HG02938 (cell line): ENCODE measurements around the gene VPS33B.

ENCODE experiments used
- ATAC-seq: cut with Tn5 transposase; IDR thresholded peaks from one replicate; pipeline ENCODE4 v1.9.1; 2021; ENCODE audit warnings: mild to moderate bottlenecking, moderate library complexity; ENCODE audit not compliant: unreplicated experiment

VPS33B gene

DNA sequence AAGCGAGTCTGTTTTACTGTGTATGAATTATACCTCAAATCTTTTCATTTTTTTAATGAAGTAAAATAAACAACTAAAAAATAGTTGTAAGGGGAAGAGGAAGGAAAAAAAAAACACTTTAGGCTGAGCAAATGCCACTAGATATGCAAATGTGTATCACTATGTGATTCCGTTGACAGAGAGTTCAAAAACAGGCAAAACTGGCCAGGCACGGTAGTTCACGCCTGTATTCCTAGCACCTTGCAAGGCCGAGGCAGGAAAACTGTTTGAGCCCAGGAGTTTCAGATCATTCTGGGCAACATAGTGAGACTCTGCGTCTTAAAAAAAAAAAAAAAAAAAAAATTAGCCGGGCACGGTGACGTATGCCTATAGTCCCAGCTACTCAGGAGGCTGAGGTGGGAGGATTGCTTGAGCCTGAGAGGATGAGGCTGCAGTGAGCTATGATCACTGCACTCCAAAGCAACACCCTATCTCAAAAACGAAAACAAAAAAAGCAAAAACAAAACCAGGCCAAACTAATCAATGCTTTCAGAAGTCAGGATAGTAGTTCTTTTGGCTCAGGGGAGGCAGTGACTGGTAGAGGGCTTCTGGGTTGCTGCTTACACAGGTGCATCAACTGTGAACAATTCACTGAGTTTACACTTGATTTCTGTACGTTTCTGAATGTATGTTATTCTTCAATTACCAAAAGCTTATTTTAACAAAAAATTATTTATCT lies 35.4 kb downstream of the VPS33B start:
- no peak for ATAC-seq

- peak; percentile 39 for ATAC-seq
Measured at GRCh38 chr15:90982135-90982534, 40.3 kb downstream of the VPS33B start.

- ATAC-seq, result peak; percentile 80
Measured at GRCh38 chr15:90981681-90982080, 40.7 kb downstream of the VPS33B start.

DNA sequence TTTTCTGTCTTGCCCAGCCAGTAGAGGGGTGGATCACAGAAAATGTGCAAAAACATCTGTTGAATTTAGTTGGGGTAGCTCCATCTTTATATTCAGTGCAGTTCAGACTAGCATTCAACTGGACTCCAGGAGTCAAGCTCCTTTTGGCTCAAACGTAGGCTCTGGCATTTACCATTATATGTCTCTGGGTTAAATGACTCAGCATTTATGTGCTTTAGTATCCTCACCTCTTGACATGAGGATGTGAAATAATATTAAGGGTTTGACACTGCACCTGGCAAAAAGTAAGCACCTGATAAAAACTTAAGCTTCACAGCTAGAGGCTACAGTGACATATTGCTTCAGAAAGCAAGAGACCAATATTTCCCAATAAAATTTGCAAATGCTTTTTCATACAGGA lies 42.8 kb downstream of the VPS33B start:
- ATAC-seq, result no peak

- no peak for ATAC-seq
Measured at GRCh38 chr15:90974216-90974615, 48.2 kb downstream of the VPS33B start.

GRCh38 chr15:90972133-90972532 lies 50.3 kb downstream of the VPS33B start:
- no peak for ATAC-seq

- ATAC-seq, result no peak
Measured at GRCh38 chr15:90970274-90970673, 52.1 kb downstream of the VPS33B start.

- ATAC-seq, result no peak
Measured at GRCh38 chr15:90968434-90968833, 54.0 kb downstream of the VPS33B start.

- no peak for ATAC-seq
Measured at GRCh38 chr15:90967206-90967605, 55.2 kb downstream of the VPS33B start.

DNA sequence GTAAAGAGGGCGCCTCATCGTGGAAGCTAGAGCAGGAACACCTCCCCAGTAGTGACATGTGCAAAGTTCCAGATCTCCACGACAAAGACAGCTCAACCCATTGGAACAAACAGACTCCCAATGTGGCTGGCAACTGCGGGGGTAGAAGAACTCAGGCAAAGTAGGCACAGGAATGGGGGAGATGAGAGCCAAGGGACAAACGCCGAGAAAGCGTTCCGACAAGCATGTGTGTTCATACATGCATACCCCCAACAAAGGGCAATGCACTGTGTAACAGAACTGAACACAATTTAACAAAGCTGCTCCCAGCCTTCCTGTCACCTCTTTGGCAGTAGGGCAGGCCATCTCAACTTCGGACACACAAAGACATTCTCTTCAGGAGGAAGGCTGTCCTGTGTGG lies 56.1 kb downstream of the VPS33B start:
- ATAC-seq, result no peak

DNA sequence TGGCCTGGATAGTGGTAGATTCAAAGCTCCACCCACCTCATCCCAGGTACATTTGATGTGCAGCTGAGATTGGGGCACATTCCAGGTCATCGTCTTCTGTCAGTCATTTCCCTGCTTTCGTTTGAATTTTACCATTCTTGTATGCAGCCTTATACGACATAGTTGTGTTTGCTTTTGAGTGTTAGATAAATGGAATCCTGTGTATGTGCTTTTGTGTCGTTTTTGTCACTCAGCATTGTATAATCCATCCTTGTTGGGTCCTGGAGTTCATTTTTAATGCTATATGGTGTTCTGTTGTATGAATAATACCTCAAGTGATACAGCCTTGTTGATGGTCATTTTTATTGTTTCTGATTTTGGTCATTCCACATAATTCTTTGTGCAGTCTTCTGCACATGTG lies 60.4 kb downstream of the VPS33B start:
- ATAC-seq, result no peak

GRCh38 chr15:90960298-90961091 lies 61.9 kb downstream of the VPS33B start:
- ATAC-seq, result no peak

- ATAC-seq, result no peak
Measured at GRCh38 chr15:90959894-90960293, 62.5 kb downstream of the VPS33B start.

DNA sequence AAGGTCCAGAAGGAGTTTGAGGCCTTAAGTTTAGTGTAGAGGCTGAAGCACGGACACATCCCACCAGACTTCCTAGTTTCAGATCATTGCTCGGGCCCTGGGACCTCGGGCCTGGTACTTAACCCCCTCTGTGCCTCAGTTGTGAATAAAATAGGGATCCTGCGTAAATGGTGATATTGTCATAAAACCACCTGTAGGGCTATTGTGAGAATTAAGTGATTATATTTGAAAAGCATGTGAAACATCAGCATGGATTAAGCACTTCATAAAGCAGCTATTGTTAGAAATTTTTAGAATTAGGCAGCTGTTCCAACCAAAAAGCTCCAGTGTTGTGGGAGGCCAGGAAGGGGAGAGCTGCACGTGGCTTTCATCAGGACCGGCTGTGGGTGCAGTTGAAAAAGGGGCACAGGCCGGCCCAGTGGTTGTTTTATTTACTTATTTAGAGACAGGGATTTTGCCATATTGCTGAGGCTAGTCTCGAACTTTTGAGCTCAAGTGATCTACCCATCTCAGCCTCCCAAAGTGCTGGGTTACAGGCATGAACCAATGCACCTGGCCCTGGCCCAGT lies 63.3 kb downstream of the VPS33B start:
- no peak for ATAC-seq

GRCh38 chr15:90957791-90958190 lies 64.6 kb downstream of the VPS33B start:
- ATAC-seq, result no peak

- ATAC-seq, result no peak
Measured at GRCh38 chr15:90957031-90957790, 65.2 kb downstream of the VPS33B start.

DNA sequence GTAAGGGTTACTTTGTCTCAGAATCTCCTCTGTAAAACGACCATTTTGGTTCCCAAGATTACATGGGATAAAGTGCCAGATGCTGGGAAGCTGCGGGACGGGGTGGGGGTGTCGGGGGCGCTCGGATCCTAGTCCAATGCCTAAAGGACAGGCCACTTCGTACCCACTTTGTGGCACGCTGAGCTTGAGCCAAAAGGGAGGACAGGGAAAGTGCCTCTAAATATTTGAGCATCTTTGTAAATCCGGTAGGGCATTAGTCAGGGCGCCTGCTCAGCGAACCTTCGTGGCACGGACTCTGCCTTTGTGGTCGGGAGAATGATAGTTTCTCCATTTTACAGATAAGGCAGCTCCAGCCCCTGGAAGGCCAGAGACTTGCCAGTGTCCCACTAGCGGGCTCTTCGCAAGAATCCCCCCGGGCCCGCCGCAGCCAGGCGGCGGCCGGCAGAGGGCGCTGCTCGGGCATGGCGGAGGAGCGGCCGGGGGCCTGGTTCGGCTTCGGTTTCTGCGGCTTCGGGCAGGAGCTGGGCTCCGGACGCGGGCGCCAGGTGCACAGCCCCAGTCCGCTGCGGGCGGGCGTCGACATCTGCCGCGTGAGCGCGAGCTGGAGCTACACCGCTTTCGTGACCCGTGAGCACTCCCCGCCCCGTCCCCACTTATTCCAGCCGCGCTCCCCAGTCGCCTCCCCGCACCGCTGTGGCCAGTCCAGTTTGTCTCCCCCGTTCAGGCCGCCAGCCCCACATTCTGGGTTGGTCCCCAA lies 65.9 kb downstream of the VPS33B start:
- ATAC-seq, result no peak

DNA sequence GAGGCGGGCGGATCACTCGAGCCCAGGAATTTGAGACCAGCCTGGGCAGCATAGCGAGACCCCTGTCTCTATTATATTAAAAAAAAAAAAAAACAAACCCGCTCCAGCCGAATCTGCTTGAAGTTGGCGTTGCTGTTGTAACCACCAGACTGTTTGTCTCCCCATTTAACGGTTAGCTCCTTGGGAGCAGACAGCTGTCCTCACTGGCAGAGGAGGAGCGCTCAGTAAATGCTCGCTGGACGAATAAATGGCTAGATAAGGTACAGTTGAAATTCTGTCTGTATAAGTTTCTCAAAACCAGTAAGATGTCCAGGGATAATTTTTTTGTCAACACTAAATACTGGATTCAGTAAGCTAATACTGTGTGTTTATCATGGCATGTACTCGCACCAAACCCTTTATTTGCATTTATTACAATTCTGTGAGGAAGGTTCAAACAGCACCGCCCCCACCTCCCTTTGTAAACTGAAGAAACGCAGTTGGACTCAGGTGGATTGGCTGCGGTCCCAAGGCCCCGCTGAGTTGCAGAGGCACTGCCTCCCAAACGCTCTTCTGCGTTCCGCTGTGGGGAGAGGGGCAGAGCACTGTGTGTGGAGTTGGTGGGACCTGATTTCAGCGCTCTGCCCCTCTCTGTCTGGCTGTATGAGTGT lies 66.6 kb downstream of the VPS33B start:
- no peak for ATAC-seq

DNA sequence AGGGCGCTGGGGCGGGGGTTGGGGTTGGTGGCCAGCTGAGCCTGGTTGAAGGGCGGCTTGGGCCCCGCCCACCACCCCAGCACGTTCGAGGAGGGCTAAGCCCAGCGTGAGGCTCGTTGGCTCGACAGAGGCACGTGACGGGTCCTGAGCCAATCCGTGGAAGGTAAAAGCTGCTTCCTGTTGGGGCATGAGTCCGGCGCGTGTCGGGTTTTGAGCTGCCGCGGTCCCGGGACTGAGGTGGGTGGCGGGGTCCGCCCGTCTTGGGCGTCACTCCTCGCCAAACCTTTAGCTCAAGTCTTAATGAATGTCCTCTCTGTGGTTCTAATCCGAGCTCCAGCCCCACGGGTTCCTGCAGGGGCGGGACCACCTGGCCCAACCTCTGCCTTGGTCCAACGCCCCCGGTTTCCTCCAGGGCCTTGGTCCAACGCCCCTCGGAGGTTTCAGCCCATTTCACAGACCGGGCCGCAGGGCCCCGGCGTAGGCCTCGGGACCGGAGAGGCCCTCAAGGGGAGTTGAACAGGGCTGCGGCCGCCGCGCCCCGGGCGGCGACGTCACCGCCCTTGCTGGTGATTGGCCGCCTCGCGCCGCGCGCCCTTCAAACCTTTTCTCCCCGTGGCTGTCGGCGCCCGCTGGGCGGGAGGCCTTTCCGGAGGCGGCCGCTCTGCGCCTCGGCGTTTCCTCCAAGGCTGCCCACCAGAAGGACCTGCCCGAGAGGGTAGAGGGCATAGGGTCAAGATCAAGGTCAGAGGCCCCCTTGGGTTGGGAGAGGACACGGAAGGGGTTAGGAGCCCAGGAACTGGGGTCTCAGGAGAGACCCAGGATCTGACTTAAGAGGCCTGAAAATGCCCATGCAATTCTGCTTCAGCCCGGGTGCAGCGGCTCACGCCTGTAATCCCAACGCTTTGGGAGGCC lies 67.4 kb downstream of the VPS33B start, which contains the start of gene RCCD1:
RCCD1 (plus strand) TSS at position 173 of the 912 bp plus-strand sequence. CDS start 1,851 bp downstream, outside the sequence.
- ATAC-seq, result peak; percentile 92
